B cell (primary cell): Measurements from ENCODE around the gene LRRN3. TPM values are rescaled to one million over a fixed set of nuclear protein-coding genes. Genes with fewer than 3 reads are reported as not detected.

ENCODE experiments used
- ATAC-seq: fragments of 200-7000 bp; cut with Tn5 transposase; one replicate; pipeline ENCODE4 v1.10.0; 2021; ENCODE audit warnings: low read depth, mild to moderate bottlenecking, moderate number of reproducible peaks, moderate library complexity
- CTCF ChIA-PET: fragments of 350-600 bp; sonication (Branson Sonifier 250); formaldehyde crosslinking; loops from one replicate; lab custom pipeline; 2021; ENCODE audit warnings: antibody characterized with exemption, inconsistent platforms; lab: Charles Lee
- POLR2A ChIA-PET: fragments of 350-600 bp; sonication (Branson Sonifier 250); formaldehyde crosslinking; loops from one replicate; lab custom pipeline; 2021; ENCODE audit warnings: antibody characterized with exemption; lab: Charles Lee
- DNase-seq: peaks from one replicate; pipeline ENCODE4 v3.0.0; 2013
- H2AFZ ChIP-seq: 2 replicates; pipeline ENCODE4 v1.6.1; 2012; ENCODE audit warnings: mild to moderate bottlenecking, low read depth, low read length; ENCODE audit not compliant: insufficient read depth, poor library complexity, severe bottlenecking
- H3K27ac ChIP-seq, 2 donors: 1 replicate in 1 of 2; 2 replicates in 1 of 2; pipeline ENCODE4 v1.5.1; 2012 to 2013; ENCODE audit warnings: low read length in 2 of 2, mild to moderate bottlenecking in 2 of 2, moderate library complexity in 1 of 2
- H3K27me3 ChIP-seq, 4 experiments: fragments of 200-600 bp in 1 of 4; sonication (generic) in 1 of 4; replicated peaks in 1 of 4; 1 replicate in 2 of 4; 2 replicates in 2 of 4; pipeline versions ENCODE4 v1.6.1 to v1.7.0; 2013 to 2016; ENCODE audit warnings: low read length in 3 of 4, mild to moderate bottlenecking in 2 of 4, mixed read lengths in 1 of 4, moderate library complexity in 1 of 4; ENCODE audit not compliant: insufficient read depth in 4 of 4, control insufficient read depth in 3 of 4; ENCODE audit errors: control extremely low read depth in 1 of 4
- H3K36me3 ChIP-seq, 2 experiments: replicated peaks in 1 of 2; 1 replicate in 1 of 2; 2 replicates in 1 of 2; pipeline versions ENCODE4 v1.6.1 to v1.7.1; 2013; ENCODE audit warnings: low read length in 1 of 2; ENCODE audit not compliant: insufficient read depth in 2 of 2, control insufficient read depth in 1 of 2; ENCODE audit errors: control extremely low read depth in 1 of 2, extremely low read depth in 1 of 2
- H3K4me1 ChIP-seq, 2 donors: fragments of 200-600 bp in 1 of 2; sonication (generic) in 1 of 2; 1 replicate in 1 of 2; 2 replicates in 1 of 2; pipeline versions ENCODE4 v1.5.1 to v1.6.1; 2013 to 2017; ENCODE audit warnings: low read length in 2 of 2; ENCODE audit not compliant: control insufficient read depth in 2 of 2, insufficient read depth in 2 of 2
- H3K4me2 ChIP-seq: replicated peaks from 2 replicates; pipeline ENCODE3; 2012; ENCODE audit warnings: mild to moderate bottlenecking, low read depth, low read length; ENCODE audit not compliant: poor library complexity, severe bottlenecking
- H3K4me3 ChIP-seq, 5 experiments: fragments of 200-600 bp in 1 of 5; sonication (generic) in 1 of 5; 1 replicate in 3 of 5; 2 replicates in 2 of 5; pipeline versions ENCODE4 v1.5.1 to v1.7.0; 2011 to 2016; ENCODE audit warnings: low read length in 4 of 5, mild to moderate bottlenecking in 4 of 5, low read depth in 2 of 5, control low read depth in 1 of 5, moderate library complexity in 1 of 5; ENCODE audit not compliant: insufficient read depth in 1 of 5; ENCODE audit errors: control extremely low read depth in 1 of 5, extremely low read depth in 1 of 5
- H3K79me2 ChIP-seq: fragments of 200-600 bp; sonication (generic); one replicate; pipeline ENCODE4 v1.6.0; 2016; ENCODE audit warnings: low read length; ENCODE audit not compliant: control insufficient read depth, insufficient read depth
- H3K9ac ChIP-seq: fragments of 200-600 bp; sonication (generic); 2 replicates; pipeline ENCODE4 v1.6.1; 2017; ENCODE audit warnings: mild to moderate bottlenecking, low read length, moderate library complexity
- H3K9me3 ChIP-seq, 3 donors: one replicate each; pipeline versions ENCODE4 v1.6.1 to v1.7.1; 2013; ENCODE audit warnings: low read length in 2 of 3; ENCODE audit not compliant: control insufficient read depth in 2 of 3, insufficient read depth in 1 of 3; ENCODE audit errors: control extremely low read depth in 1 of 3
- H4K20me1 ChIP-seq: 2 replicates; pipeline ENCODE4 v1.6.0; 2012; ENCODE audit warnings: mild to moderate bottlenecking, low read length; ENCODE audit not compliant: insufficient read depth, control insufficient read depth, poor library complexity, severe bottlenecking
- H3K27ac Mint-ChIP-seq: one replicate; pipeline ENCODE4 v1.8.0; 2021; ENCODE audit warnings: mixed read lengths
- H3K27me3 Mint-ChIP-seq: one replicate; pipeline ENCODE4 v1.8.0; 2021; ENCODE audit warnings: mixed read lengths
- H3K4me1 Mint-ChIP-seq: one replicate; pipeline ENCODE4 v1.8.0; 2021; ENCODE audit warnings: mixed read lengths
- H3K4me3 Mint-ChIP-seq: one replicate; pipeline ENCODE4 v1.8.0; 2021; ENCODE audit warnings: mixed read lengths
- H3K9me3 Mint-ChIP-seq: one replicate; pipeline ENCODE4 v1.8.0; 2022; ENCODE audit warnings: mixed read lengths; ENCODE audit not compliant: insufficient read depth
- EZH2 ChIP-seq: IDR thresholded peaks from 2 replicates; pipeline ENCODE4 v1.6.1; 2012; ENCODE audit warnings: borderline replicate concordance, low read depth, mild to moderate bottlenecking, moderate library complexity, low read length; ENCODE audit not compliant: insufficient read depth, poor library complexity, severe bottlenecking
- WGBS: methylation state at CpG from one replicate; pipeline ENCODE4 v1.1.5; 2013; ENCODE audit warnings: missing lambda C conversion rate; ENCODE audit not compliant: insufficient coverage; 5-methylcytosine and 5-hydroxymethylcytosine counted together
- intact Hi-C: fragments of 100-400 bp; cut with micrococcal nuclease; formaldehyde crosslinking; loops from one replicate; pipeline ENCODE4 v1.10.0; 2022
- polyA plus RNA-seq: library from polyadenylated mRNA; depleted of rRNA; stranded (reverse); fragments of >200 nt; gene quantifications from 2 replicates; pipeline ENCODE4 v1.2.3, GENCODE V29; 2012
- total RNA-seq, 2 donors: library from RNA; stranded (reverse); fragments of 120-200 nt in 1 of 2; gene quantifications; 1 replicate in 1 of 2; 2 replicates in 1 of 2; pipeline versions ENCODE4 v1.2.3 to v1.2.4, GENCODE V29; 2013 to 2022
- TF ChIP-seq, protein P1 (sequence below): fragments of 200-600 bp; IDR thresholded peaks from one replicate; pipeline ENCODE4 v1.8.0; 2022; ENCODE audit warnings: antibody characterized with exemption, mild to moderate bottlenecking

The LRRN3 gene
- total and polyA plus RNA-seq, 2 donors (not counting 1 experiment from before 2014, with no cell fraction given) = 0.03 to 0.20 TPM

DNA sequence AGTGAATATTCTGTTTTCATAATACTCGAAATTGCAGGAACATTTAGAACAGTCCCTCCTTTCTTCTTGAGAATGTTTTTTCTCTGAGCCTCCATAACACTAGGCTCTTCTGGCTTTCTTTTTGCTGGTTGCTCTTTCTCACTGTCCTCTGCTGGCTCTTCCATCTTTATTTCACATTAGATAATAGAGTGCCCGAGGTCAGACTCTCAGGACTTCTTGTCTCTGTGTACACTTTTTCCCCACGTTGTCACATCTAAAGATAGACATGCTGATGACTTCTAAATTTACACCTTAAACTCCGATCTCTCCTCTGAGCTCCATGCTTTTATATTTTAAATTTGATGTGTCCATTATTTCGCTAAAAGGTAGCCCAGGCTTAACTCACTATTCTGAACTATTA is 15.4 kb upstream of the LRRN3 start:
- Histone ChIP-seq H3K9me3 (no peaks in the 10 kb centered on the region), H3K27me3 (no peaks in the 10 kb centered on the region), H3K27ac (no peak overlapping the region), H3K9ac (no peak overlapping the region), H3K4me1 (no peaks in the 10 kb centered on the region), H3K36me3 (no peaks in the 10 kb centered on the region), H3K79me2 (no peaks in the 10 kb centered on the region), H3K4me2 (no peak overlapping the region), H2AFZ (no peak overlapping the region), H3K4me3 (no peak overlapping the region), H4K20me1 (no peaks in the 10 kb centered on the region)
- CTCF ChIA-PET = no interaction called here
- 95% methylated on average over 2 of the region's 5 CpGs for WGBS
- Mint-ChIP-seq H3K27ac (no peak overlapping the region), H3K9me3 (no peaks in the 10 kb centered on the region), H3K27me3 (no peaks in the 10 kb centered on the region), H3K4me1 (peaks cover 5% of the 10 kb centered on the region), H3K4me3 (no peak overlapping the region)
- intact Hi-C loops = no loop called here
- POLR2A ChIA-PET = no interaction called here
- TF ChIP-seq EZH2 = no peak
- TF ChIP-seq, protein P1, sequence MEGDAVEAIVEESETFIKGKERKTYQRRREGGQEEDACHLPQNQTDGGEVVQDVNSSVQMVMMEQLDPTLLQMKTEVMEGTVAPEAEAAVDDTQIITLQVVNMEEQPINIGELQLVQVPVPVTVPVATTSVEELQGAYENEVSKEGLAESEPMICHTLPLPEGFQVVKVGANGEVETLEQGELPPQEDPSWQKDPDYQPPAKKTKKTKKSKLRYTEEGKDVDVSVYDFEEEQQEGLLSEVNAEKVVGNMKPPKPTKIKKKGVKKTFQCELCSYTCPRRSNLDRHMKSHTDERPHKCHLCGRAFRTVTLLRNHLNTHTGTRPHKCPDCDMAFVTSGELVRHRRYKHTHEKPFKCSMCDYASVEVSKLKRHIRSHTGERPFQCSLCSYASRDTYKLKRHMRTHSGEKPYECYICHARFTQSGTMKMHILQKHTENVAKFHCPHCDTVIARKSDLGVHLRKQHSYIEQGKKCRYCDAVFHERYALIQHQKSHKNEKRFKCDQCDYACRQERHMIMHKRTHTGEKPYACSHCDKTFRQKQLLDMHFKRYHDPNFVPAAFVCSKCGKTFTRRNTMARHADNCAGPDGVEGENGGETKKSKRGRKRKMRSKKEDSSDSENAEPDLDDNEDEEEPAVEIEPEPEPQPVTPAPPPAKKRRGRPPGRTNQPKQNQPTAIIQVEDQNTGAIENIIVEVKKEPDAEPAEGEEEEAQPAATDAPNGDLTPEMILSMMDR = no peak
- no peak for ATAC-seq
- DNase-seq = no peak

DNA sequence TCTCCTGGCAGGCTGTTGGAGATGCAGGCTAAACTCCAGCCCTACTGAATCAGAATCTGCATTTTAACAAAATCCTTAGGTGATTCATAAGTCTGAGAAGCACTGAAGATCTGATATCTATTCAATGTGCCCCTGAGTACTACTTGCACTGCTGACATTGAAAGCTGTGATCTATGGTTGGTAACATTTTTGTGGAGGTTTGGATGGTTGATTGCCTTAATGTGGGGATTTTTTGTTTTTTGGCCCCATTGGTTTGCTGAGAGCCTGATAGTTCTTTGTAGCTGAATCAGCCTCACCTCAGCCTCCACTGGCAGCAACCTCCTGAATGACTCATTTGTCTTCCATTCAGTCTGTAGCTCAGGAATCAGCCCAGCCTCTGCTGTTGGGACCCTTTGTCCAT is 14.7 kb upstream of the LRRN3 start:
- H3K9me3 Mint-ChIP-seq = no peaks in the 10 kb centered on the region
- no peak overlapping the region for H2AFZ ChIP-seq
- no peaks in the 10 kb centered on the region for H3K79me2 ChIP-seq
- no peaks in the 10 kb centered on the region for H3K9me3 ChIP-seq
- ATAC-seq (no peak), DNase-seq (no peak)
- H3K36me3 ChIP-seq = no peaks in the 10 kb centered on the region
- H3K4me3 Mint-ChIP-seq = no peak overlapping the region
- no peak overlapping the region for H3K9ac ChIP-seq
- H3K4me1 ChIP-seq = no peaks in the 10 kb centered on the region
- no peaks in the 10 kb centered on the region for H4K20me1 ChIP-seq
- no peaks in the 10 kb centered on the region for H3K27me3 Mint-ChIP-seq
- H3K4me3 ChIP-seq = no peak overlapping the region
- ChIA-PET CTCF (no interaction called here), POLR2A (no interaction called here)
- no peak overlapping the region for H3K27ac ChIP-seq
- H3K4me2 ChIP-seq = no peak overlapping the region
- no peak overlapping the region for H3K27ac Mint-ChIP-seq
- intact Hi-C loops = no loop called here
- H3K4me1 Mint-ChIP-seq = peaks cover 5% of the 10 kb centered on the region
- H3K27me3 ChIP-seq = no peaks in the 10 kb centered on the region
- TF ChIP-seq EZH2 = no peak
- TF ChIP-seq, protein P1 = no peak
